ENCODE measurements around the gene CASR.

CASR gene

DNA sequence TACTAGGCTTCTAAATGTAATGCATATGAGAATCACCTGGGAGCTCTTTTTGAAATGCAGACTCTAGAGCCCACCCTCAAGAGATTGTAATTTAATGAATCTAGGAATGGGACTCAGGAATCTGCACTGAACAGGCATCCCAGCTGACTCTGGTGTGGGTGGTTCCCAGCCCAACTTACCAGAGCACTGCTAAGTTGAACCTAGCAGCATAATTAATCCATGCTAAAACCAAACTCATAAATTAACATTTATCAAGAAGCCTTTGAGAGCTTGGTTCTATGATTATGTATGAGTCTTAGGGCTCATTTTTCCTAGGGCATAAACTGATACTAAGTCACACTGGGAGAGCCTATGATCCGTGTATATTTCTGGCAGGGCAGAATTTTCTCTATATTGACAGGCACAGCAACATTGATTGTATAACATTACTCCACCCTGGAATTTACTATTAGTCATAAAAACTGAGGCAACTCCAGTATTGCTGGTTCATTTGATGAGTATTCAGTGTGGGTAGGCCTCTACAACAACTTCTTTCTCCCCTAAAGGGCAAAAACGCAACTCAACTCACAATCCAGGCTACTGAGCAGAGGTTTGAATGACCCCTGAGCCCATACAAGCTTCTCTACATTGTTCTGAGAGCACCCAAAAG, 130.9 kb downstream of the CASR start:
- Histone ChIP-seq H2AFZ (no peak overlapping the region), H3K36me3 (ENCODE audit: control insufficient read depth, insufficient read depth, low read length) (no peaks in the 10 kb centered on the region), H3K9me3 (ENCODE audit: control insufficient read depth, low read length) (no peaks in the 10 kb centered on the region), H3K27ac (no peak overlapping the region), H3K4me1 (no peaks in the 10 kb centered on the region), H3K9ac (no peak overlapping the region), H3K27me3 (ENCODE audit: control insufficient read depth, insufficient read depth, low read length) (no peaks in the 10 kb centered on the region), H3K4me3 (ENCODE audit: low read depth, low read length) (no peak overlapping the region), H3K4me2 (ENCODE audit: low read length) (no peak overlapping the region), H3K79me2 (no peaks in the 10 kb centered on the region)
- TF ChIP-seq, protein P1, sequence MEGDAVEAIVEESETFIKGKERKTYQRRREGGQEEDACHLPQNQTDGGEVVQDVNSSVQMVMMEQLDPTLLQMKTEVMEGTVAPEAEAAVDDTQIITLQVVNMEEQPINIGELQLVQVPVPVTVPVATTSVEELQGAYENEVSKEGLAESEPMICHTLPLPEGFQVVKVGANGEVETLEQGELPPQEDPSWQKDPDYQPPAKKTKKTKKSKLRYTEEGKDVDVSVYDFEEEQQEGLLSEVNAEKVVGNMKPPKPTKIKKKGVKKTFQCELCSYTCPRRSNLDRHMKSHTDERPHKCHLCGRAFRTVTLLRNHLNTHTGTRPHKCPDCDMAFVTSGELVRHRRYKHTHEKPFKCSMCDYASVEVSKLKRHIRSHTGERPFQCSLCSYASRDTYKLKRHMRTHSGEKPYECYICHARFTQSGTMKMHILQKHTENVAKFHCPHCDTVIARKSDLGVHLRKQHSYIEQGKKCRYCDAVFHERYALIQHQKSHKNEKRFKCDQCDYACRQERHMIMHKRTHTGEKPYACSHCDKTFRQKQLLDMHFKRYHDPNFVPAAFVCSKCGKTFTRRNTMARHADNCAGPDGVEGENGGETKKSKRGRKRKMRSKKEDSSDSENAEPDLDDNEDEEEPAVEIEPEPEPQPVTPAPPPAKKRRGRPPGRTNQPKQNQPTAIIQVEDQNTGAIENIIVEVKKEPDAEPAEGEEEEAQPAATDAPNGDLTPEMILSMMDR (IDR thresholded peaks at IDR 0.05): no peak

DNA sequence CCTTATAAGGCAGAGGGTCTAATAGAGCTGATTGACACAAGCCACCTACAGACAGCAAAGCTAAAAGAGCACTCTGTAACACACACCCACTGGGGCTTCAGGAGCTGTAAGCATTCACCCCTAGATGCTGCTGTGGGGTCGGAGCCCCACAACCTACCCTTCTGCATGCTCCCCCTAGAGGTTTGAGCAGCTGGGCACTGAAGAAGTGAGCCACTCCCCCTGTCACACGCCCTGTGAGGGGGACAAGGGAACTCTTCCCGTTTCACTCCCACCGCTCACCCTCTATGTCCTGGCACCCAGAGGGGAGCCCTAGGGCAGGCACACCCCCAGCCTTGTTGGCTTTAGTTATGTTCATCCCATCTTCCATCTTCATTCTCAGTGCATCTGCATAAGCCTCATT, 132.2 kb downstream of the CASR start:
- H3K4me2 ChIP-seq (ENCODE audit: low read length): no peak overlapping the region
- TF ChIP-seq, protein P1 (IDR thresholded peaks at IDR 0.05): no peak
- H3K9ac ChIP-seq: no peak overlapping the region
- no peak overlapping the region for H2AFZ ChIP-seq
- H3K27me3 ChIP-seq (ENCODE audit: control insufficient read depth, insufficient read depth, low read length): no peaks in the 10 kb centered on the region
- no peaks in the 10 kb centered on the region for H3K9me3 ChIP-seq (ENCODE audit: control insufficient read depth, low read length)
- no peak overlapping the region for H3K27ac ChIP-seq
- no peak overlapping the region for H3K4me3 ChIP-seq (ENCODE audit: low read depth, low read length)
- no peaks in the 10 kb centered on the region for H3K79me2 ChIP-seq
- no peaks in the 10 kb centered on the region for H3K4me1 ChIP-seq
- H3K36me3 ChIP-seq (ENCODE audit: control insufficient read depth, insufficient read depth, low read length): no peaks in the 10 kb centered on the region

DNA sequence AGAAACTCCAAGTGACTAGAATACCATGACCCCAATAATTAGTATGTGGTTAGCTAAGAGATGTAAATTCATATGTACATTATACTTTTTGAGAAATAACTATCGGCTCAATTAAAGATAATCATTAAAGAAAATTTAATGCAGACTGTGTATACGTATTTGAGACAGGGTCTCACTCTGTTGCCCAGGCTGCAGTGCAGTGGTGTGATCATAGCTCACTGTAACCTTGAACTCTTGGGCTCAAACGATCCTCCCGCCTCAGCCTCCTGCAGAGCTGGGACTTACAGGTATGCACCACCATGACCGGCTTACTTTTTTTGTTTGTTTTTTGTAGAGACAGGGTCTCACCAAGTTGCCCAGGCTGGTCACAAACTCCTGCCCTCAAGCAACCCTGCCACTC, 132.9 kb downstream of the CASR start:
- no peaks in the 10 kb centered on the region for H3K27me3 ChIP-seq (ENCODE audit: control insufficient read depth, insufficient read depth, low read length)
- no peaks in the 10 kb centered on the region for H3K9me3 ChIP-seq (ENCODE audit: control insufficient read depth, low read length)
- no peaks in the 10 kb centered on the region for H3K36me3 ChIP-seq (ENCODE audit: control insufficient read depth, insufficient read depth, low read length)
- no peaks in the 10 kb centered on the region for H3K79me2 ChIP-seq
- H3K4me1 ChIP-seq: no peaks in the 10 kb centered on the region
- no peak overlapping the region for H2AFZ ChIP-seq
- H3K4me3 ChIP-seq (ENCODE audit: low read depth, low read length): no peak overlapping the region
- H3K9ac ChIP-seq: no peak overlapping the region
- no peak overlapping the region for H3K4me2 ChIP-seq (ENCODE audit: low read length)
- no peak overlapping the region for H3K27ac ChIP-seq
- TF ChIP-seq, protein P1 (IDR thresholded peaks at IDR 0.05): no peak

DNA sequence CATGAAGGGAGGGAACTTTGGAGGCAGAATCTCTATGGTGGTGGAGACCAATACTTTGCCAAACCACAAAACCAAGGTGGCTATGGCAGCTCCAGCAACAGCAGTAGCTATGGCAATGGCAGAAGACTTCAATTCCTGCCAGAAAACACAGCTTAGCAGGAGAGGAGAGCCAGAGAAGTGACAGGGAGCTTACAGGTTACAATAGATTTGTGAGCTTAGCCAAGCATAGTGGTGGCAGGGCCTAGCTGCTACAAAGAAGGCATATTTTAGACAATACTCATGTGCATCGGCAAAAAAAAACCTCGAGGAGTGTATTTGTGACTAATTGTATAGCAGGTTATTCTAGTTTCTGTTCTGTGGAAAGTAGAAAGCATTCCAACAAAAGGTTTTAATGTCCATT, 135.2 kb downstream of the CASR start:
- Histone ChIP-seq H3K9me3 (ENCODE audit: control insufficient read depth, low read length) (no peaks in the 10 kb centered on the region), H3K27me3 (ENCODE audit: control insufficient read depth, insufficient read depth, low read length) (no peaks in the 10 kb centered on the region), H3K9ac (no peak overlapping the region), H3K36me3 (ENCODE audit: control insufficient read depth, insufficient read depth, low read length) (no peaks in the 10 kb centered on the region), H3K4me2 (ENCODE audit: low read length) (no peak overlapping the region), H3K27ac (no peak overlapping the region), H3K4me1 (no peaks in the 10 kb centered on the region), H3K4me3 (ENCODE audit: low read depth, low read length) (no peak overlapping the region), H2AFZ (no peak overlapping the region), H3K79me2 (no peaks in the 10 kb centered on the region)
- TF ChIP-seq, protein P1 (IDR thresholded peaks at IDR 0.05): no peak
